Measurements from ENCODE around the gene SRCIN1.
A peak's percentile ranks its signal among the peaks of the same experiment; 100 is the strongest.
"Not testable (repeated sequence)": the region's sequence is repeated elsewhere in the genome, so short reads cannot be mapped to it uniquely, and the experiment has no call there.

Gene SRCIN1

GRCh38 chr17:38512473-38513058, 93.2 kb downstream of the SRCIN1 start:
- DNase-seq (ENCODE audit: low spot score), result no peak
- FAIRE-seq, result no peak

DNA sequence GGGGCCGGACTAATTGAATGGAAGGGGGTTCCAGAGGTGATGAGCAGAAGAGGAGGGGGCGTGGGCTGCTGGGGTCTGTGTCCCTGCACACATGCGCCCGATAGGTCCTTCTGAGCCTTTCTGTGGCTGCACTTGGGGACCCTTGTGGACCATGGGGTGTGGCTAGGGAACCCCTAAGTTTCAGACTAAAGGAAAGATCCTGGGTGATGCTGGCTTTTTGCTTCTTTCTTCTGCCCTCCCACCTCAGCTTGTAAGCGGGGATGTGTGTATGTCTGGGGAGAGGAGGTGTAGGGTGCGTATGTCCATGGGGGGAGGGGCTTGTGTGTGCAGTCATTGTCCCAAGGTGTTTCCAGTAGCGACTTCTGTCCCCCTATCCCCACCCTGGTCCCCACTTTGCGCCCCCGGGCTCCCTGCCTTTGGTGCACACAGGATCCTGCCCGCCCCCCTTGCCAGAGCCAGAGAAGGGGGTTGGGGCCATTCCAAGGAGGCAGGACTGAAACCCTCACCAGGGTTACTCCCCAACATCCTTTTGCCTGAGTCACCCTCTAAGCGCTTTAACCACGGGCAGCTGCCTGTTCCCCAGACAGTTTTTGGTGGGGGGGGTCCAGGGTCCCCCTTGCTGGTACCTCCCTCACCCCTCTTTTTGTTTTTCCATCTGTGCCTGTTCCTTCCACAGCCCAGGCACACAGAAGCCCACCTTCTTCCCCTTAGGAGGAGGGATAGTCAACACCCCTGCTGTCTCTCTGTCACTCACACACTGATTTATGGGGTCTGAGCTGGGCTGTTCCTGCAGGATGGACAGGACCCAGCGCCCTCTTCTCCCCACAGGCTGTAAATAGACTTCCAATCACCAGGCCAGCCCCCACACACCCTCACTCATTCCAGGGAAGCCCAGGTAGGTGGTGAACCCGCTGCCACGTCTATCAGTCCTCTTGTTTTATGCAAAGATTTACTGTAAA, 94.3 kb downstream of the SRCIN1 start:
- FAIRE-seq (no peak), DNase-seq (ENCODE audit: low spot score) (no peak)

DNA sequence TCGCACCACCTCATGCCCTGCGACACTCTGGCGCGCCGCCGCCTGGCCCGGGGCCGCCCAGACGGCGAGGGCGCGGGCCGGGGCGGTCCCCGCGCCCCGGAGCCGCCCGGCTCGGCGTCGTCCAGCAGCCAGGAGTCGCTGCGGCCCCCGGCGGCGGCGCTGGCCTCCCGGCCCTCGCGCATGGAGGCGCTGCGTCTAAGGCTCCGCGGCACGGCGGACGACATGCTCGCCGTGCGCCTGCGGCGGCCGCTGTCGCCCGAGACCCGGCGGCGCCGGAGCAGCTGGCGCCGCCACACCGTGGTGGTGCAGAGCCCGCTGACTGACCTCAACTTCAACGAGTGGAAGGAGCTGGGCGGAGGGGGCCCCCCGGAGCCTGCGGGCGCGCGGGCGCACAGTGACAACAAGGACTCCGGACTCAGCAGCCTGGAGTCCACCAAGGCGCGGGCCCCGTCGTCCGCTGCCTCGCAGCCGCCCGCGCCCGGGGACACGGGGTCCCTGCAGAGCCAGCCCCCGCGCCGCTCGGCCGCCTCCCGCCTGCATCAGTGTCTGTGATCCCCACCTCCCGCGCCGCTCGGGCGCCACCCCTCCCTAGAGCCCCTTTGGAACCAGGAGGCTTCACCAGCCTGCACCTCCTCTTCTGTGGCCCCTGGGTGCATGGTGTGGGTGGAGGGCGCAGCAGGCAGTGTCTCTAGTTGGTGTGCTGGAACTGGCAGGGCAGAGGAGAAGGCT, 95.2 kb downstream of the SRCIN1 start:
- FAIRE-seq, result no peak
- DNase-seq (ENCODE audit: low spot score), result no peak

DNA sequence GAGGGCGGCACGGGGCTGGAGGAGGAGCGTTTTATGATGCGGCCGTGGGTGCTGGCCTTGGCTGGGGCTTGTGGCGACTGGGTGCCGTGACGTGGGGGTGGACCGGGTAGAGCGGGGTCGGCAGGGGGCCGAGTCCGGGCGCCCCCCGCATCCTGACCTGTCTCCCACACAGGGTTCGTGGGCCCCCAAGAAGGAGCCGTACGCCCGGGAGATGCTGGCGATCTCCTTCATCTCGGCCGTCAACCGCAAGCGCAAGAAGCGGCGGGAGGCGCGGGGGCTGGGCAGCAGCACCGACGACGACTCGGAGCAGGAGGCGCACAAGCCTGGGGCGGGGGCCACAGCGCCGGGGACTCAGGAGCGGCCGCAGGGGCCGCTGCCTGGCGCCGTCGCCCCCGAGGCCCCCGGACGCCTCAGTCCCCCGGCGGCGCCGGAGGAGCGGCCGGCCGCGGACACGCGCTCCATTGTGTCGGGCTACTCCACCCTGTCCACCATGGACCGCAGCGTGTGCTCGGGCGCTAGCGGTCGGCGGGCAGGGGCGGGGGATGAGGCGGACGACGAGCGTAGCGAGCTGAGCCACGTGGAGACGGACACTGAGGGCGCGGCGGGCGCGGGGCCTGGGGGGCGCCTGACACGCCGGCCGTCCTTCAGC, 95.9 kb downstream of the SRCIN1 start:
- FAIRE-seq (no peak), DNase-seq (ENCODE audit: low spot score) (no peak)

- peak; percentile 39 for DNase-seq (ENCODE audit: low spot score)
- FAIRE-seq, result no peak
Measured at GRCh38 chr17:38508954-38509771, 96.6 kb downstream of the SRCIN1 start.

DNA sequence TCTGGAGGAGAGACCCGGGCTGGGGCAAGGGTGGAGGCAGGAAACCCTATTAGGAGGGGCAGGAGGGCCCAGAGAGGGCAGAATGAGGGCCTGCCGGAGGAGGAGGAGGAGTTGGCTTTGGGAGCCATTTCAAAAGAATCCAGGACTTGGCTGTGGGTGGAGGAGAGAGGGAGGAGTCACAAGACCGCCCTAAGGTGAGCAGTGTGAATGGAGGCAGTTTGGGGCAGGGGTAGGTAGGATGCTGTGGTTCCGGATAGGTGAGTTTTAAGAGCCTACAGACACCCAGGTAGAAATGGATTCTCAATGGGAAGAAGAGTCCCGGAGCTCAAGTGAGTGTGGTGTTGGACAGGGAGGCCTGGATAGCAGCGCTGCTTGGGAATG, 97.2 kb downstream of the SRCIN1 start:
- FAIRE-seq, result no peak
- no peak for DNase-seq (ENCODE audit: low spot score)

DNA sequence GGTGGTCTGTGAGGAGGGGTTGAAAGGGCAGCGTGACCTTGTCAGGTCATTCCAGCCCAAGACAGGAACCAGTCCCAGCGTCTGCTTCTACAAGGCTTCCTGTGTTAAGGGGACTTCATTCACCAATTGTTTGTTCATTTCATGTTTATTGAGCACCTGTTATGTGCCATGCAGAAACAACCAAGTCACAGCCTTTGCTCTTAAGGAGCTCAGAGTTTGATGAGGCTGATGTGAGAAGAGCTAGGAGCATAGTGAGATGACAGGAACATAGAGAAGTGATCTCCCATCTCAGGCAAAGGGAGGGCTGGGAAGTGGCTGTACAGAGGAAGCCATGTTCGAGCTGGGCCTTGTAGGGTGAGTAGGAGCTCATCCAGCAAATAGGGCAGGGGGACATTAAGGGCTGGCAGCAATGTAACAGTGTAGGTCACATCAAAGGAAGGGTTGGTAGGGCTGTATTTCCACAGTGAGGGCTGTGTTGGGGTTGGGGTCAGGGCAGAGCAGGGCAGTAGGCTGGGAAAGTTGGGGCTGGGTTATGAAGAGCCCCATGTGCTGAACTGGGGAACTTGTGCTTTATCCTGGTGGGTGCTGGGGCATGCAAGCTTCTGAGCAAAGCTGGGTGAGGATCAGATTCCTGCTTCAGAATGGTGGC, 97.7 kb downstream of the SRCIN1 start:
- DNase-seq (ENCODE audit: low spot score) (no peak), FAIRE-seq (no peak)

DNA sequence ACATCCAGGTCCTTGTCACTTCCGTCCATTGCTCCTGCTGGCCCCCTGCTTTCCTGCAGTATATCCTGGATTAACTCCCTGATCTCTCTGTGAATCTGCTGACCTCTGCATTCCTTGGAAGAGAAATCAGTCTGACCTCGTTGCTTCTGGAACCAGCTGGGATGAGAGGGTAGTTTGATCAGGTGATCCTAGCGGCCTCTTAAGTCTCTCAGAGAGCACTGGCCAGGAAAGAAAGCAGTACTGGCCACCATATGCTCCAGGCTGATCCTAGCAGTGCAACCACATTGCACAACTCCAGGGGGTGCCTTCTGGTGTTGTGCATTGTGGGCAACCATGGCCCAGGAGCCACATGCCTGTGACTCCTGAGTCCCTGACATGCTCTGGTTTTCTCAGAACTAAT, 98.3 kb downstream of the SRCIN1 start:
- DNase-seq (ENCODE audit: low spot score) (no peak), FAIRE-seq (no peak)

DNA sequence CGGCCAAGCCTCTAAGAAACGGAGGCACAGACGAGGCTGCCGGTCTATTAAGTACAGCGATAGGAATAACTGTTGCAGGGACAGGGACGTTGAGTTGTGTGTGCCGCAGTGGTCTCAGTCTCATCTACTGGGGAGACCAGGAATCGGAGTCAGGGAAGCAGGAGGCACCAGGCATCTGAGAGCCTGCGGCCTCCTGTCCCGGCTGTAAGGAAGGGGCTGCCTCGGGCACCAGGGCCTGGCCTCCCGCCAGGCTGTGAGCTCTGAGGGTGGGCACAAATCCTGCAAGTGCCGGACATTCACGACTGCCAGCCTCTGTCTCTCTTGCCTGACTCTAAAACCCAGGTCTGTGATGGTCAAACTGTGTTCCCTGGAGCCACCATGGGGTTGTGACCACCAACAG, 101.5 kb downstream of the SRCIN1 start:
- FAIRE-seq (no peak), DNase-seq (ENCODE audit: low spot score) (no peak)

- not testable (repeated sequence) for DNase-seq (ENCODE audit: low spot score); FAIRE-seq
Measured at GRCh38 chr17:38503286-38503913, 102.4 kb downstream of the SRCIN1 start.

DNA sequence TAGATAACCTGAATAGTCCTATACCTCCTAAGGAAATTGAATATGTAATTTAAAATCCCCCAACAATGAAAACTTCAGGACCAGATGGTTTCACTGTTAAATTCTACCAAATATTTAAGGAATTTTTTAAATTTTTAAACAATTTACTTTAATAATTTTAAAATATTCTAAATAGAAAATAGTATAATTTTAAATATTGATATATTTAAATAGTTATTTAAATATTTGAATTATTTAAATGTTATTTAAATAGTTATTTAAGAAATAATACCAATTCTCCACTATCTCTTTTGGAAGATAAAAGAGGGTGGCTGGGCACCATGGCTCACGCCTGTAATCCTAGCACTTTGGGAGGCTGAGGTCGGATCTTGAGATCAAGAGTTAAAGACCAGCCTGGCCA, 104.0 kb downstream of the SRCIN1 start:
- FAIRE-seq, result not testable (repeated sequence)

DNA sequence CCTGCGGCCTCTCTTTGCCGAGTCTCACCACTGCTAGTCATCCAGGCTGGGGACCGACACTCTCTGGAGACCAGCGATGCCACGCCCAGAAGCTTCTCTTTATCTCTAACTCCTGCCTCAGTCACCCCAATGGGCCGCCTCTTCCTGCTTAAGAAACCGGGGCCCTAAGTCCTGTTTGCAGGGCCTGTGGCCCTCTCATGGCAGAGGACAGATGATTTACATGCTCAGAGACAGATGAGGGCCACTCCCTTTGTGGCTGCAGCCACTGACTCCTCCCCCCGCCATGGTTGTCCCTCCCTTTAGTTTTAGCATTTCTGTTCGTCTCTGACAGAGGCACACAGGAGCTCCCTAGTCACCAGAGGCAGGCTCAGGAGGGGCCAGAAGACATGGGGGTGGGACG, 106.5 kb downstream of the SRCIN1 start:
- FAIRE-seq; DNase-seq (ENCODE audit: low spot score): not testable (repeated sequence)

More for the DNA sequence above, 104.0 kb downstream of the SRCIN1 start:
- DNase-seq (ENCODE audit: low spot score), result not testable (repeated sequence)

GRCh38 chr17:38498353-38498752, 107.4 kb downstream of the SRCIN1 start:
- no peak for FAIRE-seq
- no peak for DNase-seq (ENCODE audit: low spot score)

- not testable (repeated sequence) for DNase-seq (ENCODE audit: low spot score); FAIRE-seq
Measured at GRCh38 chr17:38497656-38498055, 108.1 kb downstream of the SRCIN1 start.

- DNase-seq (ENCODE audit: low spot score); FAIRE-seq: not testable (repeated sequence)
Measured at GRCh38 chr17:38494152-38494551, 111.6 kb downstream of the SRCIN1 start.

- not testable (repeated sequence) for FAIRE-seq
- DNase-seq (ENCODE audit: low spot score), result peak; percentile 73
Measured at GRCh38 chr17:38492067-38493040, 113.4 kb downstream of the SRCIN1 start.

DNA sequence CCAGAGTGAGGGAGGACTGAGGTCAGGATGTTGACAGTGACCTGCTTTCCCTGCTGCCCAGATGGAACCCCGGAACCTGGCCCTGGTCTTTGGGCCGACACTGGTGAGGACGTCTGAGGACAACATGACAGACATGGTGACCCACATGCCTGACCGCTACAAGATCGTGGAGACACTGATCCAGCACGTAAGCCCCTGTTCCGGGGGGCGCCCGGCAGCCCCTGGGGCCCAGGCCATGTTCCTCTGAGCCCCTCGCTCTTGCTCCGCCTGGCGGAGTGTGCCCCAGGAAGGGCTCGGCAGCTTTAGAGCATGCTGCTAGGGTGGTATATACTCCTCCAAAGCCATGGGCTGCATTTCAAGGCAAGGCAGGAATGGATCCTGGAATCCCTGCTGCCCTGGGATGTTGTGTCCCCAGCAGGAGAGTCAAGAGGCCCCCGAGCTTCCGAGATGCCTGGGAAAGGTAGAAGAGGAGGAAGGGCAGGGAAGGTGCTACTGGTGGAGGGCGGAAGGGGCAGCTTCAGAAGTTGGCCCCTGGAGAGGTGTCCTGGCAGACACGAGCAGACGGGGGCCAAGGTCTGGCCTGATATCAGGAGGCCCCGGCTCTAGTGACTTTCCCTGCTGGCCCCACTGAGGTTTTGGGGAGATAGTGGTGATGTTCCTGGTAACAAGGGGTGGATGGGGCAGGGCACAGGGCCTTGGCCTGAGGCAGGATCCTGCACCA, 114.2 kb downstream of the SRCIN1 start:
- DNase-seq (ENCODE audit: low spot score); FAIRE-seq: not testable (repeated sequence)

DNA sequence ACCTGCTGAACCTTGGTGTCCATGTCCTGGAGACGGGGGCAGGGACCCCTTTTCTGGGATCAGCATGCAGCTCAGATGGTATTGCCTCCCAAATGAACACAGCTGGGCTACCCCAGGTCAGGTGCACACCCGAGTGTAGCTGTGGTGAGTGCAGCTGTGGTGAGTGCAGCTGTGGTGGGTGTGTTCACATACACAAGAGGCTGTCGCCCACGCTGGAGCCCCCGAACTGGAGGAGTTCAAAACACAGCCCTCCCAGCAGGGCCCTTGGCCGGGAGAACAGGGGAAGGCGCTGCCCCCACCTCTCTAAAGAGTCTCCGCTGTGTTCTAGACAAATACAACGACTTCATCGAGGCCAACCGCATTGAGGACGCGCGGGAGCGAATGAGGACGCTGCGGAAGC, 116.0 kb downstream of the SRCIN1 start:
- not testable (repeated sequence) for FAIRE-seq; DNase-seq (ENCODE audit: low spot score)

All from RCC 7860 (cell line).